SK-N-MC (cell line): ENCODE results near the gene PTPRG.
"Not testable (repeated sequence)": the region's sequence is repeated elsewhere in the genome, so short reads cannot be mapped to it uniquely, and the experiment has no call there.

ENCODE experiments used
- EZH2 ChIP-seq: fragments of 200-600 bp; sonication (generic); IDR thresholded peaks from one replicate; pipeline ENCODE4 v1.6.1; 2017; ENCODE audit warnings: antibody characterized with exemption
- FOXP2 ChIP-seq: optimal IDR thresholded peaks from 2 replicates; pipeline ENCODE3; 2011; ENCODE audit warnings: mild to moderate bottlenecking, moderate library complexity; ENCODE audit not compliant: insufficient read depth; ENCODE audit errors: extremely low read length, control extremely low read depth
- POLR2AphosphoS5 ChIP-seq: IDR thresholded peaks from 2 replicates; pipeline ENCODE4 v1.6.1; 2012; ENCODE audit warnings: mild to moderate bottlenecking, low read depth, low read length, borderline replicate concordance

DNA sequence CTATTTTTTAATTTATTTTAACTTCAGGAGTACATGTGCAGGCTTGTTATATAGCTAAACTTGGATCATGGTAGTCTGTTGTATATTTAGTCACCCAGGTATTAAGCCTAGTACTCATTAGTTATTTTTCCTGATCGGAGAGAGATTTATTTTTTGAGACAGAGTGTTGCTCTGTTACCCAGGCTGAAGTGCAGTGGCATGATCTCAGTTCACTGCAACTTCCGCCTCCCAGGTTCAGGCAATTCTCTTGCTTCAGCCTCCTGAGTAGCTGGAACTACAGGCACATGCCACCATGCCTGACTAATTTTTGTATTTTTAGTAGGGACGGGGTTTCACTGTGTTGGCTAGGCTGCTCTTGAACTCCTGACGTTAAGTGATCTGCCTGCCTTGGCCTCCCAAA is 477.4 kb downstream of the PTPRG start:
- not testable (repeated sequence) for TF ChIP-seq EZH2, POLR2AphosphoS5, FOXP2
